ENCODE results near the gene GNA15.
"Not testable (repeated sequence)": the region's sequence is repeated elsewhere in the genome, so short reads cannot be mapped to it uniquely, and the experiment has no call there.

GNA15 gene

DNA sequence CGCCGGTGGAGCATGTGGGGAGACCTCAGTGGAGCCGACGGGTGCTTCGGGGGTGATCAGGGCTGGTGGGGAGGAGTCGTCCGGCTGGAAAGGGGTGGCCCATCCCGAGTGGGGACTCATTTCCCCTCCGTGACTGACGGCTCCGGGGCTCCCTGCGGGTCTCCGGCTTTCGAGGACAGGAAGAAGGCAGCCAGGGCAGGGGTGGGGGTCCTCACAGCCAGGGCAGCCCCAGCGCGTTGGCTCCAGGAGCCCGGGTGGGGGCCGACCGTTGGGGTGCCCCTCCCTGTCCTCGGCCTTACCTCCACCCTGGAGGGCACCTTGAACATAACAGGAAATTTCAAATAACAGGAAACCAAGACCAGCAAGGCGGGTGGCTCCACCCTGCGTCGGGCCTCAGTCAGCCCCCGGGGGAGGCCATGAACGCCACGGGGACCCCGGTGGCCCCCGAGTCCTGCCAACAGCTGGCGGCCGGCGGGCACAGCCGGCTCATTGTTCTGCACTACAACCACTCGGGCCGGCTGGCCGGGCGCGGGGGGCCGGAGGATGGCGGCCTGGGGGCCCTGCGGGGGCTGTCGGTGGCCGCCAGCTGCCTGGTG, 42.6 kb downstream of the GNA15 start, which contains the start of gene S1PR4:
TSS of gene S1PR4 (plus strand) at position 393 of the 596 bp plus-strand sequence. CDS start at position 417, 24 bp downstream.
- DNase-seq: no peak

DNA sequence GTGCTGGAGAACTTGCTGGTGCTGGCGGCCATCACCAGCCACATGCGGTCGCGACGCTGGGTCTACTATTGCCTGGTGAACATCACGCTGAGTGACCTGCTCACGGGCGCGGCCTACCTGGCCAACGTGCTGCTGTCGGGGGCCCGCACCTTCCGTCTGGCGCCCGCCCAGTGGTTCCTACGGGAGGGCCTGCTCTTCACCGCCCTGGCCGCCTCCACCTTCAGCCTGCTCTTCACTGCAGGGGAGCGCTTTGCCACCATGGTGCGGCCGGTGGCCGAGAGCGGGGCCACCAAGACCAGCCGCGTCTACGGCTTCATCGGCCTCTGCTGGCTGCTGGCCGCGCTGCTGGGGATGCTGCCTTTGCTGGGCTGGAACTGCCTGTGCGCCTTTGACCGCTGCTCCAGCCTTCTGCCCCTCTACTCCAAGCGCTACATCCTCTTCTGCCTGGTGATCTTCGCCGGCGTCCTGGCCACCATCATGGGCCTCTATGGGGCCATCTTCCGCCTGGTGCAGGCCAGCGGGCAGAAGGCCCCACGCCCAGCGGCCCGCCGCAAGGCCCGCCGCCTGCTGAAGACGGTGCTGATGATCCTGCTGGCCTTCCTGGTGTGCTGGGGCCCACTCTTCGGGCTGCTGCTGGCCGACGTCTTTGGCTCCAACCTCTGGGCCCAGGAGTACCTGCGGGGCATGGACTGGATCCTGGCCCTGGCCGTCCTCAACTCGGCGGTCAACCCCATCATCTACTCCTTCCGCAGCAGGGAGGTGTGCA, 43.3 kb downstream of the GNA15 start:
- no peak for DNase-seq

DNA sequence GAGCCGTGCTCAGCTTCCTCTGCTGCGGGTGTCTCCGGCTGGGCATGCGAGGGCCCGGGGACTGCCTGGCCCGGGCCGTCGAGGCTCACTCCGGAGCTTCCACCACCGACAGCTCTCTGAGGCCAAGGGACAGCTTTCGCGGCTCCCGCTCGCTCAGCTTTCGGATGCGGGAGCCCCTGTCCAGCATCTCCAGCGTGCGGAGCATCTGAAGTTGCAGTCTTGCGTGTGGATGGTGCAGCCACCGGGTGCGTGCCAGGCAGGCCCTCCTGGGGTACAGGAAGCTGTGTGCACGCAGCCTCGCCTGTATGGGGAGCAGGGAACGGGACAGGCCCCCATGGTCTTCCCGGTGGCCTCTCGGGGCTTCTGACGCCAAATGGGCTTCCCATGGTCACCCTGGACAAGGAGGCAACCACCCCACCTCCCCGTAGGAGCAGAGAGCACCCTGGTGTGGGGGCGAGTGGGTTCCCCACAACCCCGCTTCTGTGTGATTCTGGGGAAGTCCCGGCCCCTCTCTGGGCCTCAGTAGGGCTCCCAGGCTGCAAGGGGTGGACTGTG, 44.0 kb downstream of the GNA15 start:
- DNase-seq: no peak

DNA sequence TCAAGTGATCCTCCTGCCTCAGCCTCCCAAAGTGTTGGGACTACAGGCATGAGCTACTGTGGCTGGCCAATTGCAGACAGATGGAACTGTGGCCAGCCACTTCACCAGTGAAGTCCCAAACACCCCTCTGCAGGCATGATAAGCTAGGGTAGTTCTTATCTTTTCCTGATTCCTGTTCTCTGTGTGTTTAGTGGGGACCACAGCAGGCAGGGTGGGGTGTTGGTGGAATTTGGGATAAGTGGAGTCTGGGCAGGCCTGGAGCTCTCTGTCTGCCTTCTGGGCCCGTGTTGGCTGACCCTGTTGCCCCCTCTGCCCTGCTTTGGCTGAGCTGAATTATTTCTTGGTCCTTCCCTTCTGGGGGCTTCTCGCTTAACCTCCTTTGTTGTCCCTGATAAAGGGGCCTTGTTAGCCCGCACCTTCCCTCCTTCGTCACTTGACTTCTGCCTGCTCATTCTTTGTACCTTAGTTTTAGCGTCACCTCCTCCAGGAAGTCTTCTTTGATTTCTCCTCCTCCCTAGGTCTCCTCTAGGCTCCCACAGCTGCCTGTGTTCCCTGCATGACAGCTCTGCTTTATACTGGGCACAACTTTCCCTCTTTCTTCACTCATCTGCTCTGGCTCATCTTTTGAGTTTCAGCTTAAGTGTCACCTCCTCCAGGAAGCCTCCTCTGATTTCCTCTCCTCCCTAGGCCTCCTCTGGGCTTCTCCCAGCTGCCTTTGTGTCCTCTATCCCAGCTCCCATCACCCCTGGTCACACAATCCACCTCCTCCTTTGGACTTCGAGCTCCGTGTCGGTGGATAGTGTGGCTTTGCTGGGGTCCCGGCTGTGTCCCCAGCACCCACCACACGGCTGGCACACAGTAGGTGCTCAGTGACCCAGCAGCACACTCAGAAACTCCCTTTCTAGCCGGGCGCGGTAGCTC, 48.1 kb downstream of the GNA15 start:
- no peak for DNase-seq

DNA sequence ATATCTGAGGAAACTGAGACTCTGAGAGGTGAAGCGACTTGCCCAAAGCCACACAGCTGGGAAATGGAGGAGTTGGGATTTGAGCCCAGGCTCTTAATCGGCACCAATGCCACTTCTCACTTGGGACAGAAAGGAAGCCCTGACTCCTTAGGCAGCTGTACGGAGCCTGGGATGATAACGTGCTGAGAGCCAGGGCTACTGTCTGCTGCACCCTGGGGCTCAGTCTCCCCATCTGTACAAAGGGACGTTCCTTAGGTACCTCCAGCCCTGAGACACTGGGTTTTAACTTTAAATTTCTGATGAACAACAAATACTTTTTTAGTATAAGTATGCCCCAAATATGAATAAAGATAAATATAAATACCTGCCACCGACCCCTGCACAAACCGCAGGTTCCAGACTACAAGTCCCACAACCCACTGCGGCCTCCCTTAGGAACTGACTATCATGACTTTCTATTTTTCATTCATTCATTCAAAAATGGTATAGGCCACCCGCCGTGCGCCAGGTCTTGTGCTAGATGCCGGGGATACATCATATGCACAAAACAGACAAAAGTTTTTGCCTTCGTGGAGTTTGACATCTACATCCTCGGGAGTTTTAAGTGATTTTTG, 49.1 kb downstream of the GNA15 start:
- no peak for DNase-seq

DNA sequence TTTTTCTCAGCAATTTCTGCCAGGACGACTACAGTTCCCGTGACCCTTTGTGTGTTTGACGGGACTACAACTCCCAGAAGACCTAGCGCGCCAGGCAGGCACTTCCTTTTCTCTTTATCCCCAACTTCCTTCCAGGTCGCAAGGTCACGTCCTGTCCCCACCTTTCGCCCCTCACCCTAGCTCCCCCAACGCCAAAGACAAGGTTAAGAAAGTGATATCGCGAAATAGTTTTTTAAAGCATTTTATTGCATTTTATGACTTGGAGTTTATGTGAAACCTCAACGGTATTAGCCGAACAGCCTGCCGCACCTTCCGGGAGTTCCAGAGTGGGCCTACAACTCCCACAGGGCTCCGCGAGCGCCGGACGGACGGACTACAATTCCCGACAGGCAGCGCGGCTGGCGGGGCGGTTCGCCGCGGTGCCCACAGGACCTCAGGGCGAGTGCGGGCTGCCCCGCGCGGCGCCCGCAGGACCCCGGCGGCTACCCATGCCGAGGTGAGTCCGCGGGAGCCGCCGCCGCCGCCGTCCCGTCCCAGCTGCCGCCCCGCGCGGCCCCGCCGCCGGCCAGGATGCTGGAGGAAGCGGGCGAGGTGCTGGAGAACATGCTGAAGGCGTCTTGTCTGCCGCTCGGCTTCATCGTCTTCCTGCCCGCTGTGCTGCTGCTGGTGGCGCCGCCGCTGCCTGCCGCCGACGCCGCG, 49.8 kb downstream of the GNA15 start, which contains the start of gene NCLN:
TSS of gene NCLN (plus strand) at position 470 of the 699 bp plus-strand sequence. CDS start at position 571, 101 bp downstream.
- DNase-seq: peak; percentile 55

DNA sequence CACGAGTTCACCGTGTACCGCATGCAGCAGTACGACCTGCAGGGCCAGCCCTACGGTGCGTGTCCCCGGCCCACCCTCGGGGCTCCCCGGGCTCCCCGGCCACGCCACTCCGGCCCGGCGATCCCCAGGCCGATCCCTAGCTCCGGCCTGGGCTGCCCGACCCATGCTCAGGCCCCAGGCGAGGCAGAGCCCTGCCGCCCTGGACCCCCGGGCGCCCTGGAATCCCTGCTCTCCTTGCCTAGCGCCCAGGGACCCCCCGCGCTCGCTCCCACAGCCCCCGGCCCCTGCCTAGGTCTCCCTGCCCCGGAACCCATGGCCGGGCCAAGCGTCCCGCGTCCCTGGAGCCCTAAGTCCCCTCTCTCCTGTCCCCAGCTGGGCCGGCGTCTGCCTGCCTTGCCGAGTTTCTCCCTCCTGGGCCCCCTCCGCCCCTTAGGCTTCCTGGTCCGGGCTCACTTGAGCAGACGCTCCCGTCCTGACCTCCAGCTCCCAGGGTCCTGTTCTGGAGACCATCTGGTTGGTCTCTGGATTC, 50.4 kb downstream of the GNA15 start:
- no peak for DNase-seq

DNA sequence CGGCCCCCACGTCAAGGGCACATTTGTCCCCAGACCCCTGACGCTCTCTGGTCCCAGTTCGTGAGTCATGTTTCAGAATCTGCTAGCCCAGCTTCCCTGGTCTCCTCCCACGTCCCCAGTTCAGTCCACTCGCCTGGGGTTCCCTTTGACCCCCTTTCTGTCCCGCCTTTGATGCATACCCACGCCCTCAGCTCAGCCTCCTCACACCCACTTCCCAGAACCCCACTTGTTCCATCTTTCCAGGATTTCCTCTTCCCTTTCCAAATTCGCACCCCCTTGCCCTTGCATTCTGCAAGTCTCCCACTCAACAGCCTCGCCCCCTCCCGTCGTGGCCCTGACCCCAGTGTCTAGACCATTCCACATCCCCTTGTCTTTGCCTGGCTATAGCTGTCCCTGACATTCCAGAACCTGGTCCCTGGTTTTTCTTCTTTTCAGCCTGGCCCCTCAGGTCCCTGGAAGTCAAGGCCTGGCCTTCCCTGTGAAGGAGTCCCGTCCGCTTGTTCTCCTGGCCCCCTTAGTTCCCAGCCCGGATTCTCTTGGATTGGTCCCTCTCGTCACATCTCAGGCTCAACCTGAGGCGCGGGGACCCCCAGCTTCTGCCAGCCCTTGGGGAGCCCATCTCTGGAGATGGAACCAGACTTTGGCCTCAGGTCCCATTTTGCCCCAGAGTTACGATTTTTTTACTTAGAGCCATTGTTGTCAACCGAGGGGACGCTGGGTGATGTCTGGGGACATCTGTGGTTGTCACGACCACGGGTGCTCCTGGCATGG, 51.2 kb downstream of the GNA15 start:
- no peak for DNase-seq

DNA sequence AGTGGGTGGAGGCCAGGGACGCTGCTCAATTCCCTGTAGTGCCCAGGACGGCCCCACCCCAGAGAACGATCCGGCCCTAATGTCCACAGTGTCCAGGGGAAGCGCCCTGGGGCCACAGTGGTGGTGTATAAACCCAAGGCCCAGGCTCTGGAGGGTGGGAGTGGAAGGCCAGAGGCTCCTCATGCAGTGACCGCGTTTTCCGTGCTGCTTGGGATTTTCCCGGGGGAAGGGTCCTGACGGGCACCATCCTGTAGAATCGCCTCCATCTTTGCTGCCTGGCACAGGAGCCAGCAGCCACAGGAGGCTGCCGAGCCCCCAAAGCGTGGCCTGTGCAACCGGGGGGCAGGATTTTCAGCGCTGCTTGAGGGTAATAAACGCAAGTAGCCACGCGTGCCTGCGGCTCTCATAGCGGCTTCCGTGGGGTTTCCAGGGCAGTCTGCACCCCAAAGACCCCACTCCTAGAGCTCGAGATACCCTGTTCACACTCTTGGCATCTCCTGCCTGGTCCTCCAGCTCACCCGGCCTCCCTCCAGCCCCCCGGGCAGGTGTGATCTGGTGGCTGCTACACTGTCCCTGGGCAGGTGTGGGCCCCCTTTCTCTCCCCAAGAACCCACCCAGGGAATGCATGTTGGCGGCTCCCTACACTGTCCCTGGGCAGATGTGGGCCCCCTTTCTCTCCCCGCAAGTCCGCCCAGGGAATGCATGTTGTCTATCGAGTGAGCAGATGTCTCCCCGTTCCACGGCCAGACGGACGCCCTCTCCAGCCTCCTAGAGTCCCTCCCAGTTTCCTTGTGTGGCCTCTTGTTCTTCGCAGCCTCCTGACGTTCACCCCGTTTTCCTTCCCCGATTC, 52.1 kb downstream of the GNA15 start:
- DNase-seq: no peak

DNA sequence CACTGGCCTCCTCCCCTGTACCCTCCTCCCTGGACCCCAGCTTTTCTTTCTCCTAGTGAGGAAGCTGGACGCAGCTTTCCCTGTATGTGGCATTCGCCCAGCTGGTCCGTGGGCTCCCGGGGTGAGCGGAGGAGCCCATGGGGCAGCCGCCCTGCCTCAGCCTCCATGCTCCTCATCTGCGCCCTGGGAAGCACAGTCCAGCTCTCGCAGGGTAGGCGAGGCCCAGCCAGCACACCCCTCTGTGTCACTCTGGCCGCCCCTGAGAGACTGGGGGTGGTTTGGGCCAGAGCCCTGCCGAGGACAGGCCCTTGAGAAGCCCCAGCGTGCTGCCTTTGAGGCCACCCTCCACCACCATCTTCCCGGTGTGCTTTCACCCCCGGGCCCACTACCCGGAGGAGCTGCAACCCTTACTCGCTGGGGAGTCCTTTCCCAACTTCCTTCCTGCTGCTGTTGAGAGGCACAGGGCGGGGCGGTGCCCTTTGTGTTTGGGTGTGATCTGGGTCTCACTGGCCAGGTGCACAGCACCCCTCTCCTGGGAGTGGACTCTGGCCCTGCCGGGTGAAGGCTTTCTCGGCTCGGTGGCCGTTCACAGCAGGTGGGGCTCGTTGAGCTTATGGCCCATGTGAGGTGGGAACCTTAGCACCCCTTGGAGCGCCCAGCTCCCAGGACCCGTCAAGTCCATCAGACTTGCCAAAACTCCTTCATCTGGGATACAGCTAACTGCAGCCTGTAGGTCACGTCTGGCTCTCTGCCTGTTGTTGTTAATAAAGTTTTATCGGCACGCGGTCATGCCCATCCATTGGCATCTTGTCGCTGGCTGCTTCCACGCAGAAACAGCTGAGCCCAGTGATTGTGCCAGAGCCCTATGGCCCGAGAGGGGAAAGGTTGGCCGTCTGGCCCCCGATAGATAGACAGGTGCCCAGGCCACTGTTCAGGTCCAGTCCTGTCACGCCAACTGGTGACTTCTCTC, 53.1 kb downstream of the GNA15 start:
- DNase-seq: no peak

DNA sequence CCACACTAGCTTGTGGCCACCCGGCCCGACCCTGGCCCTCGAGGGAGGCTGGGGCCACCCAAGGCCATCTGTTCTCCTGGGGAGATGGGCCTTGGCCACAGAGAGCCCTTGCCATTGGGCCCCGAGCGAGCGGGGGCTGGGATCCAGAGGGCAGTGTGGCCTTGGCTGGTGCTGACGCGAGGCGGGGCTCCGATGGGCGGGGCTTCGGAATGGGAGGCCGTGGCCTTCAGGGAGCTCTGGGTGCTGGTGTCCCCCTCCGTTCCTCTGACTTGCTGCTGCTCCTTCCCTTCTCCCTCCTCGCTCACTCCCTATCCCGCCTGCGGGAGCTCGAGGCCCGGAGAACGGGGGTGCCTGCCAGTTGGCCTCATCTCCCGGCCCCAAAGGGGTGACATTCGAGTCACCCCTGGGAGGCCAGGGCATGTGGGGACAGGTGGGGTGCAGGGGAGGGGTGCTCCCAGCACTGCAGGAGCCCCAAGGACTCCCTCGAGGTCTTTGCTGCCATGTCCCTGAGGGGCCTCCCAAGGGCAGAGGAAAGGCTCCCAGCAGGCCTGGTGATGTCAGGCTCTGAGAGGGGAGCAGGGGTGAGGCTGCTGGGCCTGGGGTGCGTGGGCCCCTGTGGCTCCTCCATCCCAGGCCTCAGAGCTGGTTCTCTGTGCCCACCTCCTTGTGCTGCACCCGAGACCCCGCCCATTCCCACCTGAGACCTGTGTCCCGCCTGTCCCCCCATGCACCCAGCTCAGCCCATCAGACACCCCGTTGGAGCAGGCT, 54.1 kb downstream of the GNA15 start:
- no peak for DNase-seq

DNA sequence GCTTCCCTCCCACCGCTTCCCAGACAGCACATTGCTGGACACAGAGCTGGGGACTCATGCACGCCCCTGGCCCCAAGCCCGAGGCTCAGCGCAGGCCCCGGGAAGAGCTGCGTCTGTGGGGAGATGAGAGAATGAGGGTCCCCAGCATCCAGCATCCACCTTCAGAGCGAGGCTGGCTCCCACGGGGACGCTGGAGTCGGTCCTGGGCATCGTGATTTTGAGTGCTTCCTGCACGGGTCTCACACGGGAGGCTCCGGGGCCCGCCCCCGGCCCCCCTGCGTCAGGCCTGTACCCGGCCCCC, 54.6 kb downstream of the GNA15 start:
- no peak for DNase-seq

DNA sequence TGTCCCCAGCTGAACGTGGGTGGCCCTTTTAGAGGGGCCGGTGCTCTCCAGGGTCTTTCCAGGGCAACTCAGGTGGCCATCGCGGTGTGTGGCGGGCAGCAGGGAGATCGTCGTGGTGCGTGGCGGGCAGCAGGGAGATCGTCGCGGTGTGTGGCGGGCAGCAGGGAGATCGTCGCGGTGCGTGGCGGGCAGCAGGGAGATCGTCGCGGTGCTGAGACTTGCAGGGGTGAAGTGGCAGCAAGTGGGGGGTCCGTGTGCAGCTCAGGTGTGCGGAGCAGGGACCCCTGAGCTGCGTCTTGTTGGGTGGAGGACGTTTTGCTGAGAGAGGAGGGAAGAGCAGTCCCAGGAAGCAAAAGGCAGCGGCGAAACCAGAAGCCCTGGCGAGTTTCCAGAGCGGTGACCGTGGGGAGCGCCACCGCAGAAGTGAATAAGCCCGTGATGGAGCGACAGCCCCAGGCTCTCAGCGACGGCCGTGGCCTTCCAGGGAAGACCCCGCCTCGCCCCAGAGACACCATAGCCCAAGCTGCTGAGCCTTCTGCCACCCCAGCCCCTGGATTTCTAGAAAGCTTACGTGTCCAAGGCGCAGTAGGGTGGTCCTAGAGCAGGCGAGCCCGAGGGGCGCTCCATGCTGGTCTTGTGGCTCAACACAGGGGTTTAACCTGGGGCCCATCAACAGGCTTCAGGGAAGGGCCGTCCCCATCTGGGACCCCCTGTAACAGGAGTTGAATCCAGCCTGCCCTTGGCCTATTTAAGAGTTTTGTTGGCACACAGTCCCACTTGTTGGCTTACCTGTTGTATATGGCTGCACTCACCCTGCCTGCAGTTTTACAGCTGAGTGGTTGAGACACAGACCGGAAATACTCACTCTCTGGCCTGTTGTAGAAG, 55.3 kb downstream of the GNA15 start:
- no peak for DNase-seq

DNA sequence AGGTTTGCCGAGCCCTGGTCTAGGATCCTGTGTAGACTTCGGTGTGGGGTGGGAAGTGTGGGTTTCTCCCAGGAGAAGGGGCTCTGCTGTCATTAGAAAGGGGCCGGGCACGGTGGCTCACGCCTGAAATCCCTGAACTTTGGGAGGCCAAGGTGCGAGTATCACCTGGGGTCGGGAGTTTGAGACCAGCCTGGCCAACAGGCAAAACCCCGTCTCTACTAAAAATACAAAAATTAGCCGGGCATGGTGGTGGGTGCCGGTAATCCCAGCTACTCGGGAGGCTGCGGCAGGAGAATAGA, 55.9 kb downstream of the GNA15 start:
- DNase-seq: not testable (repeated sequence)

DNA sequence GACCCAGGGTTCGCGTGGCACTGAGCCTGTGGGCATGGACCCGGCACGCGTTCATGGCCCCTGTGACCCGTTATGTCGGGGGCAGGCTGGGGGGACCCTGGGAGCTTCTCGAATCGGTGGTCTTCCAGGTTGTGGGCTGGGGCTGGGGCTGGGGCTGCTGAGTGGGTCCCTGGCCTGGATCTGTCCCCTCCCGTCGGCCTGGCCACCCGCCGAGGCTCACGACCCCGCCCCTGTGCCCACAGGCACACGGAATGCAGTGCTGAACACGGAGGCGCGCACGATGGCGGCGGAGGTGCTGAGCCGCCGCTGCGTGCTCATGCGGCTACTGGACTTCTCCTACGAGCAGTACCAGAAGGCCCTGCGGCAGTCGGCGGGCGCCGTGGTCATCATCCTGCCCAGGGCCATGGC, 56.4 kb downstream of the GNA15 start:
- DNase-seq: no peak

DNA sequence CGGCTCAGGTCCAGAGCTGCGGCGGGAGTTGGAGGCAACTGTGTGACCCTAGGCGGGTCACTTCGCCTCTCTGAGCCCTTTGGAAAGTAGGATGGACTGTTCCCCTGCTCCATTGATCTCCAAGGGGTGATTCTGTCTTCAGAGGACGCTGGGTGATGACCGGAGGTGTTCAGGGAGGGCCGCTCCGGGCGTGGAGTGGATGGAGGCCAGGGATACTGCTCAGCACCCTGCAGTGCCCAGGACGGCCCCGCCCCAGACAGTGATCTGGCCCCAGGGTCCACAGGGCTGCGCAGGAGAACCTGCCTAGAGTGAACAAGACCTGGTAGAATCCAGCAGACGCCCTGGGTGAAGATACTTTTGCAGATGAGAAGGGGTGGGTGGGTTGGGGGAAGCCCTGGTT, 56.9 kb downstream of the GNA15 start:
- DNase-seq: no peak
